Activated naive CD4-positive, alpha-beta T cell treated with anti-CD3 and anti-CD28 coated beads for 36 hours (primary cell): Measurements from ENCODE around the gene OSBP2. TPM values are rescaled to one million over a fixed set of nuclear protein-coding genes. Genes with fewer than 3 reads are reported as not detected.

ENCODE experiments used
- CTCF ChIA-PET: fragments of 350-600 bp; sonication (Branson Sonifier 250); formaldehyde crosslinking; loops from one replicate; lab custom pipeline; 2021; ENCODE audit warnings: antibody characterized with exemption; lab: Charles Lee
- DNase-seq: peaks from one replicate; pipeline ENCODE4 v3.0.0-alpha.2; 2020
- H3K27ac Mint-ChIP-seq: one replicate; pipeline ENCODE4 v1.8.0; 2021; ENCODE audit warnings: mild to moderate bottlenecking, mixed read lengths
- H3K27me3 Mint-ChIP-seq: one replicate; pipeline ENCODE4 v1.8.0; 2021; ENCODE audit warnings: low read depth, mixed read lengths
- H3K36me3 Mint-ChIP-seq: one replicate; pipeline ENCODE4 v1.8.0; 2021; ENCODE audit warnings: low read depth, mixed read lengths
- H3K4me1 Mint-ChIP-seq: one replicate; pipeline ENCODE4 v1.8.0; 2021; ENCODE audit warnings: low read depth, mixed read lengths
- H3K4me3 Mint-ChIP-seq: one replicate; pipeline ENCODE4 v1.8.0; 2021; ENCODE audit warnings: mild to moderate bottlenecking, moderate library complexity, mixed read lengths
- H3K9me3 Mint-ChIP-seq: one replicate; pipeline ENCODE4 v1.8.0; 2021; ENCODE audit warnings: mixed read lengths
- intact Hi-C: fragments of 100-400 bp; cut with micrococcal nuclease; formaldehyde crosslinking; loops from one replicate; pipeline ENCODE4 v1.15.1; 2023
- microRNA-seq: library from miRNA; unstranded; fragments of <30 nt; microRNA quantifications from one replicate; pipeline ENCODE4 v1.2.0, GENCODE V29; 2022; ENCODE audit warnings: borderline microRNAs expressed, borderline replicate concordance
- total RNA-seq, 2 experiments: library from RNA; stranded (reverse); gene quantifications; one replicate each; pipeline ENCODE4 v1.2.3, GENCODE V29; 2021

Gene OSBP2
- total RNA-seq, 2 experiments from 2014 or later = 0.81 to 0.89 TPM

DNA sequence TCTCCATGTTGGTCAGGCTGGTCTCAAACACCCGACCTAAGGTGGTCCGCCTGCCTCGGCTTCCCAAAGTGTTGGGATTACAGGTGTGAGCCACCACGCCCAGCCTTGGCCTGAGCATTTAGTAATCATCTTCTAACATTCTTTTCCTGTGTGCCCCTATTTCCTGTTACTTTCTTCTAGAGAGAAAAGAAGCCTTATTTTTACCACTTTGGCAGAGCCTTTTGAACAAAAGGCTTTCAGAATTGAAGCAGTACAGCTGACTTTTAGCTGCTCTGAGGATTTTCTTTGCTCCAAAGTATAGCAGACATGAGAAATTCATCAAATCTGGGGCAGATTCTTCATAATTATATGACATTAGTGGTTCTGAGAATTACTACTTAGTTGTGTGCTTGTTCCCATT, 260.5 kb downstream of the OSBP2 start:
- peaks cover 18% of the 10 kb centered on the region for H3K36me3 Mint-ChIP-seq
- intact Hi-C loops = no loop called here
- CTCF ChIA-PET = interaction anchor here (0.7 kb wide), 1 partner anchor 27 kb away, joined by 3 read pairs; no protein-coding TSS in a partner anchor
- H3K27ac Mint-ChIP-seq = peak overlapping the region; percentile 57
- no peaks in the 10 kb centered on the region for H3K27me3 Mint-ChIP-seq
- H3K4me3 Mint-ChIP-seq = no peak overlapping the region
- DNase-seq = no peak
- H3K9me3 Mint-ChIP-seq = no peaks in the 10 kb centered on the region
- H3K4me1 Mint-ChIP-seq = peaks cover 70% of the 10 kb centered on the region

Small RNA genes within 50 kb of the gene (microRNA-seq; reads per million reads assigned to microRNA genes)
- 14.8 reads per million, percentile 30 among the genes with 10 or more reads in this experiment for gene MIR3200

Other genes with a start within 250 kb of the OSBP2 start
- gene SEC14L3, start 222.9 kb upstream of the OSBP2 start, total RNA-seq = not detected
- gene SEC14L4, start 189.2 kb upstream of the OSBP2 start, total RNA-seq = not detected
- gene SEC14L6, start 148.1 kb upstream of the OSBP2 start, total RNA-seq = not detected
- under 1 TPM; 0.27 to 0.29 TPM for gene GAL3ST1, start 120.2 kb upstream of the OSBP2 start, total RNA-seq
- 10 to 100 TPM; 92.8 to 96.7 TPM for gene PES1, start 103.0 kb upstream of the OSBP2 start, total RNA-seq
- under 1 TPM; 0.19 to 0.22 TPM for gene TCN2, start 87.7 kb upstream of the OSBP2 start, total RNA-seq
- 1 to 10 TPM; 2.2 TPM for gene SLC35E4, start 59.1 kb upstream of the OSBP2 start, total RNA-seq
- gene DUSP18, start 27.0 kb upstream of the OSBP2 start, total RNA-seq = 1 to 10 TPM; 4.7 to 5.6 TPM